IMR-90 (cell line): ENCODE data around the gene ZNF766. TPM values are rescaled to one million over a fixed set of nuclear protein-coding genes. Genes with fewer than 3 reads are reported as not detected.

Source experiments
- ATAC-seq: fragments of 200-7000 bp; cut with Tn5 transposase; 2 replicates; pipeline ENCODE4 v1.9.1; 2020; ENCODE audit warnings: low read depth, mild to moderate bottlenecking, moderate library complexity
- BruUV-seq: library from RNA; stranded (reverse); fragments of 400-500 nt; replicated peaks from 2 replicates; lab custom pipeline; 2021; lab: Mats Ljungman, UMichigan
- CTCF ChIA-PET: fragments of 300-600 bp; formaldehyde crosslinking; extraction: SDS; loops from one replicate; lab custom pipeline; 2021; ENCODE audit warnings: antibody characterized with exemption; lab: Yijun Ruan, JAX
- POLR2A ChIA-PET: fragments of 300-600 bp; sonication (Branson Sonifier 250); formaldehyde crosslinking; loops from one replicate; lab custom pipeline; 2022; ENCODE audit warnings: antibody characterized with exemption; ENCODE audit not compliant: unreplicated experiment; lab: Charles Lee
- DNase-seq: peaks from one replicate; pipeline ENCODE4 v3.0.0; 2013
- H2AFZ ChIP-seq: replicated peaks from 2 replicates; pipeline ENCODE3; 2013; ENCODE audit warnings: low read length, mild to moderate bottlenecking; ENCODE audit not compliant: poor library complexity
- H2AK5ac ChIP-seq: 2 replicates; pipeline ENCODE4 v1.6.1; 2013; ENCODE audit warnings: low read depth, low read length, inconsistent platforms
- H2AK9ac ChIP-seq: replicated peaks from 2 replicates; pipeline ENCODE3; 2013; ENCODE audit warnings: mild to moderate bottlenecking, low read depth, low read length, moderate library complexity; ENCODE audit not compliant: poor library complexity
- H2BK120ac ChIP-seq: 2 replicates; pipeline ENCODE4 v1.6.1; 2013; ENCODE audit warnings: low read depth, low read length, inconsistent platforms
- H2BK15ac ChIP-seq: 3 replicates; pipeline ENCODE4 v1.6.1; 2013; ENCODE audit warnings: low read depth, low read length, inconsistent platforms
- H2BK20ac ChIP-seq: 2 replicates; pipeline ENCODE4 v1.6.1; 2013; ENCODE audit warnings: low read depth, mild to moderate bottlenecking, inconsistent platforms, low read length, moderate library complexity
- H2BK5ac ChIP-seq: 2 replicates; pipeline ENCODE4 v1.6.1; 2013; ENCODE audit warnings: mild to moderate bottlenecking, low read depth, low read length, inconsistent platforms; ENCODE audit not compliant: poor library complexity, severe bottlenecking
- H3K14ac ChIP-seq: replicated peaks from 2 replicates; pipeline ENCODE4 v1.6.1; 2013; ENCODE audit warnings: low read depth, low read length, inconsistent platforms
- H3K18ac ChIP-seq: 2 replicates; pipeline ENCODE4 v1.6.1; 2013; ENCODE audit warnings: low read depth, low read length, control low read depth
- H3K23ac ChIP-seq: 2 replicates; pipeline ENCODE4 v1.6.1; 2013; ENCODE audit warnings: low read depth, low read length, inconsistent platforms
- H3K27ac ChIP-seq: 2 replicates; pipeline ENCODE4 v1.5.1; 2013; ENCODE audit warnings: mild to moderate bottlenecking, control low read depth, low read length; ENCODE audit not compliant: insufficient read depth
- H3K27me3 ChIP-seq: 2 replicates; pipeline ENCODE4 v1.6.1; 2013; ENCODE audit warnings: low read length; ENCODE audit not compliant: control insufficient read depth, insufficient read depth
- H3K36me3 ChIP-seq: 2 replicates; pipeline ENCODE4 v1.6.1; 2013; ENCODE audit warnings: low read length, mixed read lengths; ENCODE audit not compliant: control insufficient read depth, insufficient read depth
- H3K4ac ChIP-seq: 2 replicates; pipeline ENCODE4 v1.6.1; 2013; ENCODE audit warnings: low read depth, low read length, inconsistent platforms
- H3K4me1 ChIP-seq: 2 replicates; pipeline ENCODE4 v1.6.1; 2013; ENCODE audit warnings: low read length, mixed read lengths; ENCODE audit not compliant: control insufficient read depth, insufficient read depth
- H3K4me2 ChIP-seq: 2 replicates; pipeline ENCODE4 v1.6.1; 2013; ENCODE audit warnings: low read depth, mild to moderate bottlenecking, control low read depth, low read length, moderate library complexity
- H3K4me3 ChIP-seq: 2 replicates; pipeline ENCODE4 v1.5.1; 2013; ENCODE audit warnings: low read depth, mild to moderate bottlenecking, control low read depth, low read length, moderate library complexity; ENCODE audit not compliant: insufficient read depth
- H3K56ac ChIP-seq: 2 replicates; pipeline ENCODE4 v1.6.1; 2013; ENCODE audit warnings: low read length, inconsistent platforms; ENCODE audit not compliant: insufficient read depth; ENCODE audit errors: extremely low read depth
- H3K79me1 ChIP-seq, 2 experiments: 2 replicates each; pipeline ENCODE4 v1.6.1; 2013; ENCODE audit warnings: low read length in 2 of 2, inconsistent platforms in 1 of 2, low read depth in 1 of 2
- H3K9ac ChIP-seq: 2 replicates; pipeline ENCODE4 v1.6.1; 2013; ENCODE audit warnings: low read depth, low read length, control low read depth
- H3K9me1 ChIP-seq: 2 replicates; pipeline ENCODE4 v1.6.1; 2013; ENCODE audit warnings: low read length, inconsistent platforms; ENCODE audit not compliant: insufficient read depth
- H3K9me3 ChIP-seq: 2 replicates; pipeline ENCODE4 v1.6.1; 2013; ENCODE audit warnings: low read length; ENCODE audit not compliant: control insufficient read depth, insufficient read depth
- H4K20me1 ChIP-seq: 2 replicates; pipeline ENCODE4 v1.6.1; 2013; ENCODE audit warnings: low read length, inconsistent platforms; ENCODE audit not compliant: insufficient read depth
- H4K5ac ChIP-seq: 2 replicates; pipeline ENCODE4 v1.6.1; 2013; ENCODE audit warnings: mild to moderate bottlenecking, low read depth, low read length, control low read depth
- H4K8ac ChIP-seq, 2 experiments: 2 replicates each; pipeline ENCODE4 v1.6.1; 2013; ENCODE audit warnings: low read depth in 2 of 2, low read length in 2 of 2, control low read depth in 1 of 2, inconsistent platforms in 1 of 2
- H4K91ac ChIP-seq: 2 replicates; pipeline ENCODE4 v1.6.1; 2013; ENCODE audit warnings: low read depth, low read length, inconsistent platforms; ENCODE audit not compliant: insufficient read depth
- BHLHE40 ChIP-seq: fragments of 150-350 bp; IDR thresholded peaks from 2 replicates; pipeline ENCODE4 v1.6.1; 2016; ENCODE audit warnings: mild to moderate bottlenecking, low read depth, low read length
- CEBPB ChIP-seq: IDR thresholded peaks from 2 replicates; pipeline ENCODE4 v1.6.1; 2012; ENCODE audit warnings: low read depth, low read length, improper control_type of control experiment
- CTCF ChIP-seq: conservative IDR thresholded peaks from 2 replicates; pipeline ENCODE4 v1.5.1; 2012; ENCODE audit warnings: mild to moderate bottlenecking, low read depth, low read length, improper control_type of control experiment
- FOS ChIP-seq: fragments of 150-350 bp; IDR thresholded peaks from 2 replicates; pipeline ENCODE4 v1.6.1; 2016; ENCODE audit warnings: low read depth, low read length
- MAFK ChIP-seq: IDR thresholded peaks from 2 replicates; pipeline ENCODE4 v1.6.1; 2012; ENCODE audit warnings: low read depth, low read length, improper control_type of control experiment
- MAZ ChIP-seq: IDR thresholded peaks from 2 replicates; pipeline ENCODE4 v1.6.1; 2012; ENCODE audit warnings: low read depth, mild to moderate bottlenecking, low read length, improper control_type of control experiment, moderate library complexity, borderline replicate concordance
- POLR2A ChIP-seq: IDR thresholded peaks from 2 replicates; pipeline ENCODE4 v1.6.1; 2012; ENCODE audit warnings: mild to moderate bottlenecking, low read depth, low read length
- RAD21 ChIP-seq: IDR thresholded peaks from 2 replicates; pipeline ENCODE4 v1.6.1; 2012; ENCODE audit warnings: low read length, improper control_type of control experiment
- RFX5 ChIP-seq: IDR thresholded peaks from 2 replicates; pipeline ENCODE4 v1.8.0; 2012; ENCODE audit warnings: low read depth, mild to moderate bottlenecking, low read length, moderate library complexity
- SMC3 ChIP-seq: fragments of 150-350 bp; IDR thresholded peaks from 2 replicates; pipeline ENCODE4 v1.6.1; 2016; ENCODE audit warnings: low read depth, mild to moderate bottlenecking, antibody characterized with exemption, low read length, moderate library complexity
- USF2 ChIP-seq: fragments of 150-350 bp; IDR thresholded peaks from 2 replicates; pipeline ENCODE4 v1.6.1; 2017; ENCODE audit warnings: mild to moderate bottlenecking, antibody characterized with exemption, low read length, low read depth
- WGBS, 2 experiments: methylation state at CpG; one replicate each; pipeline versions ENCODE4 v1.1.5 to v1.1.7; 2013; ENCODE audit warnings: missing lambda C conversion rate in 2 of 2; ENCODE audit not compliant: insufficient read length in 1 of 2; ENCODE audit errors: extremely low coverage in 2 of 2; 5-methylcytosine and 5-hydroxymethylcytosine counted together
- dilution Hi-C: fragments of 300-500 bp; cut with HindIII; formaldehyde crosslinking; loops from one replicate; pipeline ENCODE4 v1.14.3; 2018; ENCODE audit warnings: low sequenced_read_pairs; ENCODE audit not compliant: unreplicated experiment
- in situ Hi-C: fragments of 300-500 bp; cut with MboI; formaldehyde crosslinking; loops from 3 replicates; pipeline ENCODE4 v1.14.3; 2019; ENCODE audit warnings: low sequenced_read_pairs, inconsistent platforms, mixed read lengths
- intact Hi-C: fragments of 100-400 bp; cut with micrococcal nuclease; formaldehyde crosslinking; loops from 2 replicates; pipeline ENCODE4 v1.10.0; 2022
- polyA plus RNA-seq, 3 experiments: library from polyadenylated mRNA; depleted of rRNA; stranded (reverse); fragments of >200 nt; gene quantifications; 2 replicates each; pipeline ENCODE4 v1.2.3, GENCODE V29; 2012; ENCODE audit warnings: low replicate concordance in 1 of 3
- total RNA-seq: library from RNA; depleted of rRNA; stranded (reverse); fragments of >200 nt; gene quantifications from 2 replicates; pipeline ENCODE4 v1.2.3, GENCODE V29; 2012

ZNF766 gene
- total and polyA plus RNA-seq, 2 of the 4 experiments (the other 2 are of a cell fraction), result 4.9 to 20.4 TPM

- H2AK9ac ChIP-seq, result no peak overlapping the region
- H3K79me1 ChIP-seq, result no peaks in the 10 kb centered on the region
- H3K4me3 ChIP-seq, result no peak overlapping the region
- dilution Hi-C loops, result no loop called here
- H3K23ac ChIP-seq, result no peak overlapping the region
- H3K9ac ChIP-seq, result no peak overlapping the region
- no peak overlapping the region for H4K8ac ChIP-seq
- H4K91ac ChIP-seq, result no peak overlapping the region
- H3K9me1 ChIP-seq, result no peaks in the 10 kb centered on the region
- intact Hi-C loops, result no loop called here
- no peak for ATAC-seq
- no peak overlapping the region for H4K5ac ChIP-seq
- no peak for DNase-seq
- no peak overlapping the region for H3K14ac ChIP-seq
- peaks cover 9% of the 10 kb centered on the region for H3K9me3 ChIP-seq
- no peak overlapping the region for H2AFZ ChIP-seq
- 82% methylated on average over 2 of the region's 6 CpGs; no CpG with 5 or more reads in 1 of the 2 experiments for WGBS, 2 experiments
- TF ChIP-seq CTCF (no peak), SMC3 (no peak), RAD21 (no peak), USF2 (no peak), POLR2A (no peak), RFX5 (no peak), FOS (no peak), BHLHE40 (no peak), MAZ (no peak), MAFK (no peak), CEBPB (no peak)
- no peak overlapping the region for H3K27ac ChIP-seq
- H3K4me2 ChIP-seq, result no peak overlapping the region
- no peaks in the 10 kb centered on the region for H4K20me1 ChIP-seq
- H3K18ac ChIP-seq, result no peak overlapping the region
- no peak overlapping the region for H3K56ac ChIP-seq
- no peaks in the 10 kb centered on the region for H3K27me3 ChIP-seq
- no peak overlapping the region for H2BK20ac ChIP-seq
- in situ Hi-C loops, result no loop called here
- H2BK120ac ChIP-seq, result no peak overlapping the region
- no peak overlapping the region for H2BK5ac ChIP-seq
- H2BK15ac ChIP-seq, result no peak overlapping the region
- H3K4me1 ChIP-seq, result no peaks in the 10 kb centered on the region
- H2AK5ac ChIP-seq, result no peak overlapping the region
- H3K36me3 ChIP-seq, result peaks cover 27% of the 10 kb centered on the region
- CTCF ChIA-PET, result no interaction called here
- no TSS peak for BruUV-seq
- POLR2A ChIA-PET, result no interaction called here
- no peak overlapping the region for H3K4ac ChIP-seq
Observed at GRCh38 chr19:52345162-52345561, 75.8 kb downstream of the ZNF766 start.
